Activated naive CD8-positive, alpha-beta T cell treated with anti-CD3 and anti-CD28 coated beads, Interleukin-2, amount 50 U/mL, for 24 hours (primary cell): ENCODE data around the gene COBL.
"Not testable (repeated sequence)": the region's sequence is repeated elsewhere in the genome, so short reads cannot be mapped to it uniquely, and the experiment has no call there.

Source experiments
- ATAC-seq: fragments of 150-1000 bp; cut with Tn5 transposase; one replicate; pipeline ENCODE4 v1.10.0; 2021
- DNase-seq: peaks from one replicate; pipeline ENCODE4 v3.0.0; 2021
- H3K27ac Mint-ChIP-seq: one replicate; pipeline ENCODE4 v1.8.0; 2021; ENCODE audit warnings: mild to moderate bottlenecking, mixed read lengths
- H3K27me3 Mint-ChIP-seq: one replicate; pipeline ENCODE4 v1.8.0; 2021; ENCODE audit warnings: mixed read lengths
- H3K36me3 Mint-ChIP-seq: one replicate; pipeline ENCODE4 v1.8.0; 2021; ENCODE audit warnings: low read depth, mixed read lengths
- H3K4me1 Mint-ChIP-seq: one replicate; pipeline ENCODE4 v1.8.0; 2021; ENCODE audit warnings: mixed read lengths
- H3K4me3 Mint-ChIP-seq: one replicate; pipeline ENCODE4 v1.8.0; 2021; ENCODE audit warnings: mild to moderate bottlenecking, moderate library complexity, mixed read lengths
- H3K9me3 Mint-ChIP-seq: one replicate; pipeline ENCODE4 v1.8.0; 2021; ENCODE audit warnings: mixed read lengths

COBL gene

DNA sequence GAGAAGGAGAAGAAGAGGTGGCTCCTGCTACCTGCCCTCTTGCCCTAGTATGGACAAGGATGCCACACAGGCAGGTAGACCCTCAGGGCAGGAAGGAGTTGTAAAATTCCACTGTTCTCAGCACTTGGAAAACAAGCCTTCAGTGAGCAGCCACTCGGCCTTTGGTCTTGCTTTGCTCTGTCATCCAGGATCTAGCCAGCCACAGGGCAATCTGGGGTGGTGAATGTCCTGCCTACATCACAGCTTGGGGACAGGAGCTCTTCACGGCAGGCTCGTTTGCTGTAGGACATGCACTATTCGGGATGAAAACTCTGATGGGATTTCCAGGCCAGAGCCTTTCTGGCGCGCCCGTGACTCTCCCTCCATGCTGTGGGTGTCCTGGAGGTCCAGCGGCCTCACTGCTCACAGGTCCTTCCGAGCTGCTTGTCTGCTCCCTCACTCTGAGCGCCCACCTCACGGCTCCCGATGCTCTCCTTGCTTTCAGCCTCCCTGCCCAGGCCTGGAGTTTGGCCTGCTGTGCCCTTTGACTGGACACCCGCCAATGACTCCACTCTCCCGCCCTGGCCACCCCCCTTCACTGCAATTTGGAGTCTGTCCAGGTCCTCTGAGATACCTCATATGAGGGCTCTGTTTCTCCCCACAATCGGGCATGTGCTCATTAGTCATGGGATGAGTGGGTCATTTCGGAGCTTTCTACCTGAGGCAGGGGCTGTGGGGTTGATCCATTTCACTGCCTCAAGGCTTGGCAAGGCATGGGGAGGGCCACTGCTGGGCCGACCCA, 306.7 kb downstream of the COBL start:
- H3K4me3 Mint-ChIP-seq = no peak overlapping the region
- no peaks in the 10 kb centered on the region for H3K27me3 Mint-ChIP-seq
- no peaks in the 10 kb centered on the region for H3K36me3 Mint-ChIP-seq
- no peak overlapping the region for H3K27ac Mint-ChIP-seq
- H3K9me3 Mint-ChIP-seq = no peaks in the 10 kb centered on the region
- H3K4me1 Mint-ChIP-seq = no peaks in the 10 kb centered on the region
- DNase-seq = no peak
- no peak for ATAC-seq

DNA sequence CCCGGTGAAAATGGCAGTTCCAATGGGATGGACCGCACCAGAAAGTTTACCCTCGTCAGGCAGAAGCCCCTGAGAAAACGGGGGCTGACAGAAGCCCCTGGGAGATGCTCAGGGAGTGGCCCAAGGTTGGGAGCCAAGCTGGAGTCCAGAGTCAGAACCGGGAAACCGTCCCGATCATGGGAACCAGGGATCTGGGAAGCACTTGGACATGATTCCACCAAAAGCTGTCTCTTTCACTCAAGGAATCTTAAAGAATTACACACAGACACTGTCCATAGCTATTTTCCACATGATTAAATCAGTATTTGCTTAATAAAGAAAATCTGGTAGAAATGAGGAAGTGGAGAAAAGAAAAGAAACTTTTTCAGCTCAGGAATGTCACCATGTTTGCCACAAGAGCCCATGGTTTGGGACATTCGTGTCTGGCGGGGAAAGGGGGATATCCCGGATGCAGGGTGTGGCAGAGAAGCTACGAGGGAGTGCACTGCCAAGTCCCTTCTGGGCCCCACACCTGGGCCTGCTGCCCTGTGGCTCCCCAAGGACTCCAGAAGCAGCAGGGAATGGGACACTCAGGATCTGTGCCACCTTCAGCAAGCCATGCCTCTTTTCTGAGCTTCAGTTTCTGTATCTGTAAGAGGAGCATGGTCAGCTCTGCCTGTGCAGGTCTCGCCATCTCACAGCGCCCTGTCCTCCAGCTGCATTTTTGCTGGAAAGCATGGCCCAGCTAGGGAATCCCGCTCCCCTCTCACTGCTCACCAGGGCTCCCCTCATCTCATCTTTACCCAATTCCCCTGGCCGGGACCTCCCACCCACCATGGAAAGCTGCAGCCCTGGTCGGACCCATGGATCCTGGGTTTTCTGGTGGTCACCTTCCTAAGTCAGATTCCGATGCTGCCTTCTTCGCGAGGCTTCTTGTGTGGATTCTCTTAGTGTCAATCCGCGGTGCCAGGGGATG, 308.8 kb downstream of the COBL start:
- no peak for ATAC-seq
- DNase-seq = no peak
- Mint-ChIP-seq H3K4me3 (no peak overlapping the region), H3K27ac (no peak overlapping the region), H3K36me3 (no peaks in the 10 kb centered on the region), H3K27me3 (no peaks in the 10 kb centered on the region), H3K4me1 (no peaks in the 10 kb centered on the region), H3K9me3 (no peaks in the 10 kb centered on the region)

DNA sequence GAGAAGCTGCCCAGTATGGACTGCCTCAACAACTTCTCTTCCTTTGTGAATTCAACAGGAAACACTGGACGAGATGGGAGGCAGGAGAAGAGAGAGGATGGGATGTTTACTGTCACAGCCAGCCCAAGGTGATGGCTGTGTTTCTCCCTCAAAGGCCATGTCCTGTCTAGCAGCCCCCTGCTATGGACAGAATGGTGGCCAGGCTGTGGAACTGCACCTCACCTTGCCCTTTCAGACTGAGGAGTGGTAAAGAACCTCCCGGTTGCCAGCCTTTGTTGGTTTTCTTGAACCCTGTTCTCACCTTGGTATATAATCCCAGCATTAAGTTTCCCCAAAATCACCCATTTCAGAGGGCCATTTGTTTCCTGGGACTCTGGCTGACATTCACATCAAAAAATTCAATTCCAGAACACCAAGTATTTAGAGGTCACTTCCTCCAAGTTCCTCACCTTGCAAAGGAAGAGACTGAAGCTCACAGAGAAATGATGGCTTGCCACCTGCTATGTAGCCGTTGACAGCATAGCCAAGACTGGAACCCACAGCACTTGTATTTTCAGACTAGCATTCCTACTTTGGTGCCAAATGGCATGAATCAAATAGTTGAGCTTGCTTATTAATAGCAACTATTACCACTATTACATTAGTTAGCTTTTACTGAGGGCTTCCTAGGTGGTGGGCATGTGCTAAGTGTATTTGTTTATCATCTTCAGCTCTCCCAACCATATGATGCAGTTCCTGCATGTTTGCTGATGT, 309.9 kb downstream of the COBL start:
- H3K4me3 Mint-ChIP-seq = no peak overlapping the region
- H3K36me3 Mint-ChIP-seq = no peaks in the 10 kb centered on the region
- no peaks in the 10 kb centered on the region for H3K4me1 Mint-ChIP-seq
- H3K27ac Mint-ChIP-seq = no peak overlapping the region
- no peak for ATAC-seq
- no peaks in the 10 kb centered on the region for H3K27me3 Mint-ChIP-seq
- no peak for DNase-seq
- no peaks in the 10 kb centered on the region for H3K9me3 Mint-ChIP-seq

DNA sequence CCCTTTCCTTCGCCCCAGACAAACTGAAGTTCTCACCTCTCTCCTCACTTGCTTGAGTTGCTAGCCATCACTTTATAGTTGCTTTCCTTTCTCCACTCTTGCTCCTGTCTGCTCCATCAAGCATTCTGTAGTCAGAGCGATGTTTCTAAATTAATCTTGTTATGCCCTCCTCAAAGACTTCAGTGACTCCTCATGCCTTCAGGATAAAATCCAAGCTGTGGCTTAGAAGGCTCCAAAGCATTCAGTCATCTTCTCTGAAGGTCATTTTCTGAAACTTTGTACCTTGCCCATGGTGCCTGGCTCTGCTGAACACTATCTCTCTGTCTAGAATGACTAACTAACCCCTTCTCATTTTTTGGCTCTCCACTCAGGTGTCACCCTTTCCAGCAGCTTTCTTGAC, 311.5 kb downstream of the COBL start:
- no peak for ATAC-seq
- H3K36me3 Mint-ChIP-seq = no peaks in the 10 kb centered on the region
- no peaks in the 10 kb centered on the region for H3K9me3 Mint-ChIP-seq
- H3K4me3 Mint-ChIP-seq = no peak overlapping the region
- no peaks in the 10 kb centered on the region for H3K27me3 Mint-ChIP-seq
- no peak for DNase-seq
- H3K4me1 Mint-ChIP-seq = no peaks in the 10 kb centered on the region
- H3K27ac Mint-ChIP-seq = no peak overlapping the region

DNA sequence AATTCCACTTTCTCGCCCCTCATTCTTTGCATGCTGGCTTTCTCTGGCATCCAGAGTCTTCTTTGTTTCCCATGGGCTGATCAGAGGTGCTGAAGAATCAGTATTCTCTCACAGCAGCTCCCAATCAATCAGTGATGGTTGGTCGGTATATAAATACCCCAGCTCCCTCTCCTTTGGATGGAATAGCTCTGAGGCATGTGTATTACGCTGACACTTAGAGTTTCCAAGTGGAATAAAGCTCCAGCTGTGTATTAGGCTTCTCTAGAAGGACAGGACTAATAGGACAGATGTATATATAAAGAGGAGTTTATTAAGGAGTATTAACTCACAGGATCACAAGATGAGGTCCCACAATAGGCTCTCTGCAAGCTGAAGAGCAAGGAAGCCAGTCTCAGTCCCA, 315.7 kb downstream of the COBL start:
- ATAC-seq (no peak), DNase-seq (no peak)
- no peaks in the 10 kb centered on the region for H3K4me1 Mint-ChIP-seq
- H3K27ac Mint-ChIP-seq = no peak overlapping the region
- no peak overlapping the region for H3K4me3 Mint-ChIP-seq
- no peaks in the 10 kb centered on the region for H3K36me3 Mint-ChIP-seq
- no peaks in the 10 kb centered on the region for H3K27me3 Mint-ChIP-seq
- H3K9me3 Mint-ChIP-seq = no peaks in the 10 kb centered on the region

DNA sequence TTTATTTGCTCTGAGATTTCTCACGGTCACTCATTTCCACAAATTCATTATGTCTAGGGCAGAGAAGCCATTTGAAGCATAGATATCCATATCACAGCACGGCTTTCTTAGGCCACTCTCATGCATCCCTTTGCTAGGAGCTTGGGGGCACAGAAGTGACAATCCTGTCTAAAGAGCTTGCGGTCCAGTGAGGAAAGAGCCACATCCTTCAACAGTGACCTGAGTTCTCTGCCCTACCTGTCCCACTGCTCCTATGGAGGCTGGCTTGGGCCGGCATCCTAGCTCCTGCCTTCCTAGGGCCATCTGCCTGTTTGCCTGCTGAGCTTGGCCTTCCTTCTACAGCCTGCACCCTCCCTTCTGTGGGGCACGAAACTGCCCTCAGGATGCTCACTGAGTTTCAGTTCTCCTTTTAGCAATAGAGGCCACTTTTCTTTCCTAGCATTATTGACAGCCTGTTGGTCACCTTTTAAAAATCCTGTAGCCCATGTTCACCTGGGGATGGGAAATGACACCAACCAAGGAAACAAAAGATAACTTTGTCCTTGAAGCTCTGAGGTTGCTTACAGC, 321.8 kb downstream of the COBL start:
- no peaks in the 10 kb centered on the region for H3K4me1 Mint-ChIP-seq
- no peak overlapping the region for H3K4me3 Mint-ChIP-seq
- no peak for ATAC-seq
- no peaks in the 10 kb centered on the region for H3K36me3 Mint-ChIP-seq
- H3K9me3 Mint-ChIP-seq = peaks cover 4% of the 10 kb centered on the region
- H3K27ac Mint-ChIP-seq = no peak overlapping the region
- H3K27me3 Mint-ChIP-seq = no peaks in the 10 kb centered on the region
- no peak for DNase-seq

DNA sequence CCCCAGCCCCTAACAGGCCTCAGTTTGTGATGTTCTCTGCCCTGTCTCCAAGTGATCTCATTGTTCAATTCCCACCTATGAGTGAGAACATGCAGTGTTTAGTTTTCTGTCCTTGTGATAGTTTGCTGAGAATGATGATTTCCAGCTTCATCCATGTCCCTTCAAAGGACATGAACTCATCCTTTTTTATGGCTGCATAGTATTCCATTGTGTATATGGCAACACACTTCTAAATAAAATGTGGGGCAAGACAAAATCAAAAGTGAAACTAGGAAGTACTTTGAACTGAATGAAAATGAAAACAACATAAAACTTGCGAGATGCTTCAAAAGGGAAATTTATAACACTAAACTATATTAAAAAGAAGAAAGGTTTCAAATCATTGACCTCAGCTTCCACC, 326.4 kb downstream of the COBL start:
- not testable (repeated sequence) for H3K27me3 Mint-ChIP-seq, H3K4me1 Mint-ChIP-seq, H3K36me3 Mint-ChIP-seq, ATAC-seq, H3K9me3 Mint-ChIP-seq, H3K4me3 Mint-ChIP-seq, H3K27ac Mint-ChIP-seq, DNase-seq

DNA sequence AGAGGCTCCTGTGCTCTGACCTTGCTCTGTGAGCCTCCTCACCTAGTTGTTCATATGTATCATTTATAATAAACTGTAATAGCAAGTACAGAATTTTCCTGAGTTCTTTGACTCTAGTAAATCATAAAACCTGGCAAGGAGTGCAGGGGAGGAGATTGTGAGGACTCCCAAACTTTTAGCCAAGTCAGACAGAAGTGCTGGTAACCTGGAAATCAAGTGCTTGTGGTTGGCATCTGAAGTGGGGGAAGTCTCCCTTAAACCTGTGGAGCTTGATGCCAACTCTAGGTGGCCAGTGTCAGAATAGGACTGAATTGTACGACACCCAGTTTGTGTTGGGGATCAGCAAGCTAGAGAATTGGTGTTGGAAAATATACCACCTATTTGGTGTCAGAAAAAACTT, 327.6 kb downstream of the COBL start:
- DNase-seq (no peak), ATAC-seq (no peak)
- H3K36me3 Mint-ChIP-seq = no peaks in the 10 kb centered on the region
- no peak overlapping the region for H3K4me3 Mint-ChIP-seq
- H3K9me3 Mint-ChIP-seq = peaks cover 4% of the 10 kb centered on the region
- no peaks in the 10 kb centered on the region for H3K4me1 Mint-ChIP-seq
- H3K27ac Mint-ChIP-seq = no peak overlapping the region
- H3K27me3 Mint-ChIP-seq = no peaks in the 10 kb centered on the region

DNA sequence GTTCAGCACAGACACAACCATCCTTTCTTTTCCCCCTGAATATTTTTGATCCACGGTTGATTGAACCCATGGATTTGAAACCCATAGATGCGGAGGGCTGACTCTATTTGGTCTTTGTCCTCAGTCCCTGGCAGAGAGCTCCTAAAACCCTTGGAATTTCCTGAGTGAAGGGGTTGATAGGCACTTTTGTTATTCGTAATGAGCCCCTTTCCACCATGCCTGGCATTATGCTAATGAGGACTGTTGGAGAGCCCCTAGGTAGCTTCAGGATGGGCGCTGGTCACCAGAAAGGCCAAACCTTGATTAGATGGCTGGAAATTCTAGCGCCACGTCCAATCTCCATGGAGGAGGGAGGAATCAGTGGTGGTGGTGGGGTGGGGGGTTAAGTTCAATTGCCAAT, 328.1 kb downstream of the COBL start:
- Mint-ChIP-seq H3K27ac (no peak overlapping the region), H3K4me1 (no peaks in the 10 kb centered on the region), H3K27me3 (no peaks in the 10 kb centered on the region), H3K9me3 (peaks cover 4% of the 10 kb centered on the region), H3K36me3 (no peaks in the 10 kb centered on the region), H3K4me3 (no peak overlapping the region)
- ATAC-seq (no peak), DNase-seq (no peak)

DNA sequence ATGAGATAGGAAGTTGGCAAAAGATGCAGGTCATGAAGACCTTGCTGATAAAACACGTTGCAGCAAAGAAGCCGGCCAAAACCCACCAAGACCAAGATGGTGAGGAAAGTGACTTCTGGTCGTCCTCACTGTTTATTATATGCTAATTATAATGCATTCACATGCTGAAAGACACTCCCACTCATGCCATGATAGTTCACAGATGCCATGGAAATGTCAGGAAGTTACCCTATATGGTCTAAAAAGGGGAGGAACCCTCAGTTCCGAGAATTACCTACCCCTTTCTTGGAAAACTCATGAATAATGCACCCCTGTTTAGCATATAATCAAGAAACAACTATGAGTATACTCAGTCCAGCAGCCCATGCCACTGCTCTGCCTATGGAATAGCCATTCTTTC, 331.5 kb downstream of the COBL start:
- Mint-ChIP-seq H3K27me3 (no peaks in the 10 kb centered on the region), H3K9me3 (peaks cover under 1% of the 10 kb centered on the region), H3K36me3 (no peaks in the 10 kb centered on the region), H3K4me3 (no peak overlapping the region), H3K4me1 (no peaks in the 10 kb centered on the region), H3K27ac (no peak overlapping the region)
- ATAC-seq = no peak
- DNase-seq = no peak

DNA sequence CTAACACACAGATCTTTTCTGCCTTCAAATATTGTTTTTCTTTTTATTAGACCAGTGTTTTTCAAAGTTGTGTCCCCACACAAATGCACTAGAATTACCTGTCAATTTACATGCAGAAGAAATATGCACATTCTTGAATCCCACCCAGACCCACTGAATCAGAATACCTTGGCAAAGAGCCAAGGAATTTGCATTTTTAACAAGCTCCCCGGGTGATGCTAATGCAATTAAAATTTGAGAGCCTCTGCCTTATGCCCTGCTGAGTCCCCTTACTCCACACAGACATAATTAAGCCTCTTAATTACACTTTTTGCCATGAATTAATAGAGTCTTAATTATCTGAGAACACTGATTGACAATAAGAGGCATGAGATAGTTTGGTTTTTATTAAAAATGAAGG, 332.8 kb downstream of the COBL start:
- H3K27ac Mint-ChIP-seq = no peak overlapping the region
- peaks cover 7% of the 10 kb centered on the region for H3K9me3 Mint-ChIP-seq
- no peak overlapping the region for H3K4me3 Mint-ChIP-seq
- no peaks in the 10 kb centered on the region for H3K27me3 Mint-ChIP-seq
- no peaks in the 10 kb centered on the region for H3K36me3 Mint-ChIP-seq
- ATAC-seq (no peak), DNase-seq (no peak)
- no peaks in the 10 kb centered on the region for H3K4me1 Mint-ChIP-seq

DNA sequence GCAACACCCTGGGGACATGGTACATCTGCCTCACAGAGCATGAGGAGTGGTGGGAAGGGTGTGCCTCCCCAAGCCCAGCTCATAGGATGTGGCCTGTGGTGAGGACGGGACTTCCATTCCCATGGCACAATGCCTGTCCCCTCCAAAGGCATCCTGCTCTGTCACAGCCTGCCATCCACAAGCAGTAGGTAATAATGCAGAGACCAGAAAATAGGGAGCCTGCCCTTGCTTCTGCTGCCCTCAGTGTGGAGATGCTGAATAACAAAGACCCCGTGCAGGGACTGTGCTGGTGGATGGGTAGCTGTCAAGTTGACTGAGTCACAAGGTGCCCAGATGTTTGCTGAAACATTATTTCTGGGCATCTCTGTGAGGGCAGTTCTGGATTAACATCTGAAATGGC, 334.0 kb downstream of the COBL start:
- no peak overlapping the region for H3K4me3 Mint-ChIP-seq

DNA sequence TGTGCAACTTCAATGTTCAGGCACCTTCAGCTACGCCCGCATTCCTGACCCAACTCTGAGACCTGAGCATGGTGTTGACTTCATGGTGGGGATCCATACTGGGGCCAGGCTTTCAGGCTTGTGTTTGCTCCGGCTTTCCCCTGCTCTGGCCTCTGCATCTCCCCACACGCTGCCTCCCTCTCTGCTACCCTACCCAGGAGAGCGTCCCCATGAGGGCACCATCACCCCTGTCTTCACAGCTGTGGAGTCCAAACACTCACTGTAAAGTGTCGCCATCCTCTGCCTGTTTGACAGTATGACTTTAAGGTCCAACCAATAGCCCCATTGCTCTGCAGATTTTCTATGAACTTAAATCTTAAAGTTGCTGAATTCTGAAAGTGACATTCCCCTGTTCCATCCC, 334.9 kb downstream of the COBL start:
- no peak for ATAC-seq
- Mint-ChIP-seq H3K27ac (no peak overlapping the region), H3K36me3 (no peaks in the 10 kb centered on the region), H3K27me3 (no peaks in the 10 kb centered on the region), H3K4me3 (no peak overlapping the region), H3K9me3 (peaks cover 7% of the 10 kb centered on the region), H3K4me1 (no peaks in the 10 kb centered on the region)
- no peak for DNase-seq

More for the DNA sequence above, 334.0 kb downstream of the COBL start:
- DNase-seq (no peak), ATAC-seq (no peak)
- H3K9me3 Mint-ChIP-seq = peaks cover 7% of the 10 kb centered on the region
- H3K27me3 Mint-ChIP-seq = no peaks in the 10 kb centered on the region
- no peaks in the 10 kb centered on the region for H3K4me1 Mint-ChIP-seq
- no peaks in the 10 kb centered on the region for H3K36me3 Mint-ChIP-seq
- no peak overlapping the region for H3K27ac Mint-ChIP-seq

DNA sequence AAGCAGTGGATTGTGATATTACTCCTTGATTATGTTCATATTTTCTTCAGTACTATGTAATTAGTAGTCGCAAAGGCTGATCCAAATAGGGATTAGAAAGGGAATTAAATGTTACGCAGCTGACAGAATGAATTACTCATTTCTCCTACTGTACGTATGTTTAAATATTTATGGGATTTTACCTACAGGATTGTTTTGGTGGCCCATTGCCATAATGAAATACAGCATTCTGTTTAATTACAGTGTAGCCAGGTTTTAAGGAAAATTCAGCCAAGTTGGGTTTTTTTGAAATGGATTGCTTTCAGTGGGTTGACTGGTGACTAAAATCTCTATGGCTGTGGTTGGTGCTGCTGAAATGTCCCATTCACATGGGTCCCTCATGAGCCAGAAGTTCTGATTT, 336.2 kb downstream of the COBL start:
- peaks cover 7% of the 10 kb centered on the region for H3K9me3 Mint-ChIP-seq
- ATAC-seq (no peak), DNase-seq (no peak)
- no peak overlapping the region for H3K27ac Mint-ChIP-seq
- no peaks in the 10 kb centered on the region for H3K36me3 Mint-ChIP-seq
- no peak overlapping the region for H3K4me3 Mint-ChIP-seq
- no peaks in the 10 kb centered on the region for H3K27me3 Mint-ChIP-seq
- H3K4me1 Mint-ChIP-seq = no peaks in the 10 kb centered on the region
